ENCODE data around the gene STARD10.

The STARD10 gene

GRCh38 chr11:72793425-72794367, at the start of gene STARD10:
Gene STARD10 (minus strand): TSS chr11:72794047. CDS start chr11:72781181, 12,866 bp downstream.
- H3K4me3 ChIP-seq (ENCODE audit: low read depth, low read length) = peak within 1 kb of the TSS; percentile 73
- peak; percentile 83 for DNase-seq (ENCODE audit: low read depth)
- TF ChIP-seq CTCF (IDR thresholded peaks at IDR 0.05; ENCODE audit: low read depth, low read length, missing control alignments) = peak; percentile 93

- H3K4me3 ChIP-seq (ENCODE audit: low read depth, low read length) = no peak overlapping the region
- DNase-seq (ENCODE audit: low read depth) = no peak
- TF ChIP-seq CTCF (IDR thresholded peaks at IDR 0.05; ENCODE audit: low read depth, low read length, missing control alignments) = no peak
Measured at GRCh38 chr11:72842653-72843330, 48.9 kb upstream of the STARD10 start.

- H3K4me3 ChIP-seq (ENCODE audit: low read depth, low read length) = no peak overlapping the region
- no peak for DNase-seq (ENCODE audit: low read depth)
- no peak for TF ChIP-seq CTCF (IDR thresholded peaks at IDR 0.05; ENCODE audit: low read depth, low read length, missing control alignments)
Measured at GRCh38 chr11:72842126-72842525, 48.3 kb upstream of the STARD10 start.

GRCh38 chr11:72841397-72841796, 47.5 kb upstream of the STARD10 start:
- H3K4me3 ChIP-seq (ENCODE audit: low read depth, low read length) = no peak overlapping the region
- TF ChIP-seq CTCF (IDR thresholded peaks at IDR 0.05; ENCODE audit: low read depth, low read length, missing control alignments) = no peak
- no peak for DNase-seq (ENCODE audit: low read depth)

GRCh38 chr11:72840780-72841179, 46.9 kb upstream of the STARD10 start:
- no peak for DNase-seq (ENCODE audit: low read depth)
- H3K4me3 ChIP-seq (ENCODE audit: low read depth, low read length) = no peak overlapping the region
- no peak for TF ChIP-seq CTCF (IDR thresholded peaks at IDR 0.05; ENCODE audit: low read depth, low read length, missing control alignments)

GRCh38 chr11:72838691-72839305, 45.0 kb upstream of the STARD10 start:
- no peak for TF ChIP-seq CTCF (IDR thresholded peaks at IDR 0.05; ENCODE audit: low read depth, low read length, missing control alignments)
- DNase-seq (ENCODE audit: low read depth) = no peak
- no peak overlapping the region for H3K4me3 ChIP-seq (ENCODE audit: low read depth, low read length)
